ENCODE data around the gene FAM89B. TPM values are rescaled to one million over a fixed set of nuclear protein-coding genes. Genes with fewer than 3 reads are reported as not detected.

The FAM89B gene
- total RNA-seq, 2 donors from 2014 or later = 53.3 to 127 TPM

- no peak for TF ChIP-seq CTCF (IDR thresholded peaks at IDR 0.05)
- Histone ChIP-seq H3K4me3 (no peak overlapping the region), H3K9me3 (no peaks in the 10 kb centered on the region), H3K27me3 (replicated peaks; ENCODE audit: insufficient read depth) (no peaks in the 10 kb centered on the region), H3K27ac (peak overlapping the region; percentile 96 to 97), H3K4me1 (ENCODE audit: control insufficient read depth in 1 of 2, low read depth in 2 of 2) (peaks cover 15 to 35% of the 10 kb centered on the region in 2 donors), H3K36me3 (peaks cover 38% of the 10 kb centered on the region)
- ATAC-seq (ENCODE audit: insufficient number of reproducible peaks, low FRiP score, low read depth) (no peak), DNase-seq (ENCODE audit: low spot score) (no peak)
These were observed 7.0 kb downstream of the FAM89B start for GRCh38 chr11:65579291-65579690.

DNA sequence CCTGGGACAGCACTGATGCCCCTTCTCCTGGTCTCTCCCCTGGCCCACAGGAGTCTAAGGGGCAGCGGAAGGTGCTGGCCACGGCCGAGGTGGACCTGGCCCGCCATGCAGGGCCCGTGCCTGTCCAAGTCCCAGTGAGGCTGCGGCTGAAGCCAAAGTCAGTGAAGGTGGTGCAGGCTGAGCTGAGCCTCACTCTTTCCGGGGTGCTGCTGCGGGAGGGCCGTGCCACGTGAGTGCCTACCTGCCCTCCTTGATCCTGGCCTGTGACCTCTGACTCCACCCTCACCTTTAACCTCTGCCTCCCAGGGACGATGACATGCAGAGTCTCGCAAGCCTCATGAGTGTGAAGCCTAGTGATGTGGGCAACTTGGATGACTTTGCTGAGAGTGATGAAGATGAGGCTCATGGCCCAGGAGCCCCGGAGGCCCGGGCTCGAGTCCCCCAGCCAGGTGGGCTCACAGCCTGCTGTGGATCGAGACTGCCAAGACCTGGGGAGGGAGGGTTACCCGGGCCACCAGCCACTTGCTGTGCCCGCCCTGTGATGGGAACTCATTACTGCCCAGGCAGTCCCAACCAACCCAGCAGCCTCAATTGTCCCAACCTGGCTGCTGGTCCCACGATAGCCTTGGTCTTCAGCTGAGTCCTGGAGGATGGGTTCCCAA is 7.8 kb downstream of the FAM89B start:
- DNase-seq (ENCODE audit: low spot score) (no peak), ATAC-seq (ENCODE audit: insufficient number of reproducible peaks, low FRiP score, low read depth) (no peak)
- no peak overlapping the region for H3K4me3 ChIP-seq
- H3K9me3 ChIP-seq = no peaks in the 10 kb centered on the region
- peaks cover 44% of the 10 kb centered on the region for H3K36me3 ChIP-seq
- H3K4me1 ChIP-seq (ENCODE audit: control insufficient read depth in 1 of 2, low read depth in 2 of 2) = peaks cover 15 to 30% of the 10 kb centered on the region in 2 donors
- no peak for TF ChIP-seq CTCF (IDR thresholded peaks at IDR 0.05)
- H3K27ac ChIP-seq = peak overlapping the region; percentile 35 to 67
- no peaks in the 10 kb centered on the region for H3K27me3 ChIP-seq (replicated peaks; ENCODE audit: insufficient read depth)

DNA sequence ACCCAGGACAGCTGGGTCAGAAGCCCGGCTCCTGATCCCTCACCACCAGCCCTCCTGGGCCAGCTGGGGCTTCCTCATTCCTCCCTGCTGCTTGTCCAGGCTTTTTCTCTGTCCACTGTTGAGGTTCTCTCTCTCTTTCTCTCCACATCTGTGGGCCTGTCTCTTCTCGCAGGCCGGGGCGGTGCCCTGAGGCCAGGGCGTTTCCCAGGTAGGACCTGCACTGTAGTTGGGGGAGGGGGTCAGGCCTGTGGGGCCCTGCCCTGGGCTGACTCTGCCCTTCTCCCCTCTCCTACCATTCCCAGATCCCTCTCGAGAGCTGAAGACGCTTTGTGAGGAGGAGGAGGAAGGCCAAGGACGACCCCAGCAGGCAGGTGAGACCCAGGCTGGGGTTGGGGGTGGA is 8.4 kb downstream of the FAM89B start:
- H3K36me3 ChIP-seq = peaks cover 49% of the 10 kb centered on the region
- H3K4me3 ChIP-seq = no peak overlapping the region
- no peaks in the 10 kb centered on the region for H3K9me3 ChIP-seq
- no peak for DNase-seq (ENCODE audit: low spot score)
- no peak for TF ChIP-seq CTCF (IDR thresholded peaks at IDR 0.05)
- no peaks in the 10 kb centered on the region for H3K27me3 ChIP-seq (replicated peaks; ENCODE audit: insufficient read depth)
- ATAC-seq (ENCODE audit: insufficient number of reproducible peaks, low FRiP score, low read depth) = no peak
- peaks cover 15 to 31% of the 10 kb centered on the region in 2 donors for H3K4me1 ChIP-seq (ENCODE audit: control insufficient read depth in 1 of 2, low read depth in 2 of 2)
- peak overlapping the region; percentile 35 to 67 for H3K27ac ChIP-seq

DNA sequence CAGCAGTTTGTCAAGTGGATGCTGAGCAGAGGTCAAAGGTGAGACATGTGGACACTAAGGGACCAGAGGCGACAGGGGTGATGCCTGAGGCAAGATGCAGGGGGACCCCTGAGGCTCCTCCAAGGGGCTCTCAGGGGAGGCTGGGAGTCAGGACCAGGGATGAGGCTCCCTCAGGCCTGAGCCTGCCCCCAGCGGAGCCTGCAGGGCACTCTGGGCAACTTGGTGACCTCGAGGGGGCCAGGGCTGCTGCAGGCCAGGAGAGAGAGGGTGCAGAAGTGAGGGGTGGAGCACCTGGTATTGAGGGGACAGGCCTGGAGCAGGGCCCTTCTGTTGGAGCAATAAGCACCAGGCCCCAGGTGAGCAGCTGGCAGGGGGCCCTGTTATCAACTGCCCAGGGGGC is 9.6 kb downstream of the FAM89B start:
- H3K4me1 ChIP-seq (ENCODE audit: control insufficient read depth in 1 of 2, low read depth in 2 of 2) = peaks cover 24 to 41% of the 10 kb centered on the region in 2 donors

DNA sequence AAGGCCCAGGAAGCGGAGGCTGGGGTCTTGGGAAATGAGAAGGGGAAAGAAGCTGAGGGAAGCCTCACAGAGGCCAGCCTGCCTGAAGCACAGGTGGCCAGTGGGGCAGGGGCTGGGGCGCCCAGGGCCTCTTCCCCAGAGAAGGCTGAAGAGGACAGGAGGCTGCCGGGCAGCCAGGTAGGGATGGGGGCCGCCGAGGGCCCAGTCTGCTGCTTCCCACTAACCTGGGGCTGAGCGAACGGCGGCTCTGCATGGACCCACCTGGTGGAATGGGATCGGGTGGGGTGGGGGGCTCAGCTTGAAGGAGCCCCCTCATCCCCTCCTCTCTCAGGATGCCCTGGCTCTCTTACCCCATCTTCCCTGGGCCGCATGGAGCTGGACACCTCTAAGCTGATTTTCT is 11.3 kb downstream of the FAM89B start:
- ATAC-seq (ENCODE audit: insufficient number of reproducible peaks, low FRiP score, low read depth) (no peak), DNase-seq (ENCODE audit: low spot score) (no peak)
- peaks cover 28 to 41% of the 10 kb centered on the region in 2 donors for H3K4me1 ChIP-seq (ENCODE audit: control insufficient read depth in 1 of 2, low read depth in 2 of 2)
- H3K27ac ChIP-seq = no peak overlapping the region
- TF ChIP-seq CTCF (IDR thresholded peaks at IDR 0.05) = no peak
- H3K9me3 ChIP-seq = no peaks in the 10 kb centered on the region
- H3K27me3 ChIP-seq (replicated peaks; ENCODE audit: insufficient read depth) = no peaks in the 10 kb centered on the region
- H3K36me3 ChIP-seq = peaks cover 56% of the 10 kb centered on the region
- no peak overlapping the region for H3K4me3 ChIP-seq

More for the DNA sequence above, 9.6 kb downstream of the FAM89B start:
- Histone ChIP-seq H3K27me3 (replicated peaks; ENCODE audit: insufficient read depth) (no peaks in the 10 kb centered on the region), H3K27ac (peak overlapping the region in 1 of 2 donors; percentile 67), H3K9me3 (no peaks in the 10 kb centered on the region), H3K36me3 (peaks cover 56% of the 10 kb centered on the region), H3K4me3 (no peak overlapping the region)
- ATAC-seq (ENCODE audit: insufficient number of reproducible peaks, low FRiP score, low read depth) = no peak
- TF ChIP-seq CTCF (IDR thresholded peaks at IDR 0.05) = no peak
- DNase-seq (ENCODE audit: low spot score) = no peak
